Activated effector memory CD4-positive, alpha-beta T cell treated with Interleukin-2 at 50 U/mL for 16 hours (primary cell): ENCODE data around the gene PCBD2.
"Not testable (repeated sequence)": the region's sequence is repeated elsewhere in the genome, so short reads cannot be mapped to it uniquely, and the experiment has no call there.

Experiments
- DNase-seq: peaks from one replicate; pipeline ENCODE4 v3.0.0-alpha.2; 2020

Gene PCBD2

DNA sequence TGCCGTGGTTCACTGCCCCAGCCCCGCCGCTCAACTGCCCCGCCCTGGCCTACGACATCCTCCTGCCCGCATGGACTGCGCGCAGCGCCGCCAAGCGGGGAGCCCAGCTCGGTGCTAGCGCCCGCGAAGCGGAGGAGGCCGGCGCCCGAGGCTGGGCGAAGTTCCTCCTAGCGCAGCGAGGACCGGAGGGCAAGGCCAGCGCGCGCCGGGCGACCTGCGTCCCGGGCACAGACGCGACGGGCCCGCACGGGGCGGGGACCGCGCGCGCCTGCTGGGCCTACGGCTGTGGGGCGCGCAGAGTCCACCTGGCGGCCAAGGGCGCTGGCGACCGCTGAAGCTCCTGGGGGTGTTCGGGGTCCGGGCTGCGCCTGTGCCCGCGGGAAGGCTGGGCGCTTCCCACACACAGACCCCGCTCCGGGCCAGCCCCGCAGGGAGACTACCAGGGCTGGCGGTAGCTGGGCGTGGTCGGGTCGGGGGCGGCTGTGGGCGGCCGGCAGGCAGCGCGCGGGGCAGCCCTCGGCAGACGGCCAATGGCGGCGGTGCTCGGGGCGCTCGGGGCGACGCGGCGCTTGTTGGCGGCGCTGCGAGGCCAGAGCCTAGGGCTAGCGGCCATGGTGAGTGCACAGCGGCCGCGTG, at the start of gene PCBD2:
Gene PCBD2, plus strand, starts transcription at position 522 of the 636 bp plus-strand sequence. Its CDS starts 9 bp downstream, at position 531.
- DNase-seq, result peak; percentile 91

- DNase-seq, result not testable (repeated sequence)
These were observed 48.5 kb upstream of the PCBD2 start for GRCh38 chr5:134856465-134856864.

DNA sequence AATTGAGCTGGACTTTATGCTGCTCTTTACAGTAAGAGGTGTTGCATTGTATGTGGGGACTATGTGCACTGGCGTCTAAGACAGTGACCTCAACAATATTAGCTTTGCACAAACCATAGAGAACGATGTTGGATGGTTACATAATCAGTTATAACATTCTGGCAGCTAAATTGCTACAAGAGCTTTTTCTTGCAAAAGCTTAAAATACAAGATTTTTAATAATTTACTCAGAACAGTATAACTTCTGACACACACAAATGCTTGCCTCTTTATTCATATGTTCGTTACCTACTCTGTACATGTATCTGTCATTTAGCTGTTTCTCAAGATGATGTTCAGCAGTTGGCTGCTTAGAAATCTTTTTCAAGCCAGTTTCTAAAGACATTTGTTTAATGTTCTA, 47.5 kb upstream of the PCBD2 start:
- no peak for DNase-seq

GRCh38 chr5:134864707-134865106, 40.2 kb upstream of the PCBD2 start:
- DNase-seq, result no peak

GRCh38 chr5:134873494-134873893, 31.4 kb upstream of the PCBD2 start:
- DNase-seq, result no peak

DNA sequence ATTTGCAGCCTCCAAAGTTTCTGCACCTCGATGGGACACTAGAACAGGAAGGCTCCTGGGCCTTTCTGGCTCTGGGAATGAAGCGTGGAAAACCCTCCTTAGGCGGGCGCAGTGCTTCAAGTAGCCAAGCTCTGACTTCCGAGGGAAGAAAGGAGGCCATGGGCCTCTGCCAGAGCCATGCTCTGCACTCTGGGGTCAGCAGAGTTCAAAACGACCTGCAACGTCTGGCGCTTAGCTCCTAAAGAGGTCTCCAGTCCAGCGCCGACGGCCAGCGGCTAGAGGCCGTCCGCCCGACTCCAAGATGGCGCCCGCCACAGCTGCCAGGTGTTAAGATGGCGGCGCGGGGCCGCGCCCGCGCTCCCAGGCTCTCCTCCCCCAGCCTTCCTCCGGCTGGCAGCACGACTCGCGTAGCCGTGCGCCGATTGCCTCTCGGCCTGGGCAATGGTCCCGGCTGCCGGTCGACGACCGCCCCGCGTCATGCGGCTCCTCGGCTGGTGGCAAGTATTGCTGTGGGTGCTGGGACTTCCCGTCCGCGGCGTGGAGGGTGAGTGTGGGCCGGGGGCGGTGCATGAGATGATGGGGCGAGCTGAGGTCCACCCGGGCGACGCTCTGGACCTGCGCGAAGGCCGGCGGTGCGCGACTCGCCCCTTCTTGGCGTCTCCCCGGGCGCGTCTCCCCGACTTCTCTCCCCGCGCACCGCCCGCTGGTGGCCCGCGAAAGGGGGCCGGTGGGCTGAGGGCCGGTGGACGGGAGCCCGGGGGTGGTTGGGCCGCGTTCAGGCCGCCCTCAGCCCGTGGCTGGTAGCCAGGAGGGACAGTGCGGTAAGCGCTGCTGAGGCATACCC, 30.7 kb upstream of the PCBD2 start, which contains the start of gene TXNDC15:
Gene TXNDC15, plus strand, starts transcription at position 385 of the 844 bp plus-strand sequence. Its CDS starts 57 bp downstream, at position 442.
- peak; percentile 78 for DNase-seq

DNA sequence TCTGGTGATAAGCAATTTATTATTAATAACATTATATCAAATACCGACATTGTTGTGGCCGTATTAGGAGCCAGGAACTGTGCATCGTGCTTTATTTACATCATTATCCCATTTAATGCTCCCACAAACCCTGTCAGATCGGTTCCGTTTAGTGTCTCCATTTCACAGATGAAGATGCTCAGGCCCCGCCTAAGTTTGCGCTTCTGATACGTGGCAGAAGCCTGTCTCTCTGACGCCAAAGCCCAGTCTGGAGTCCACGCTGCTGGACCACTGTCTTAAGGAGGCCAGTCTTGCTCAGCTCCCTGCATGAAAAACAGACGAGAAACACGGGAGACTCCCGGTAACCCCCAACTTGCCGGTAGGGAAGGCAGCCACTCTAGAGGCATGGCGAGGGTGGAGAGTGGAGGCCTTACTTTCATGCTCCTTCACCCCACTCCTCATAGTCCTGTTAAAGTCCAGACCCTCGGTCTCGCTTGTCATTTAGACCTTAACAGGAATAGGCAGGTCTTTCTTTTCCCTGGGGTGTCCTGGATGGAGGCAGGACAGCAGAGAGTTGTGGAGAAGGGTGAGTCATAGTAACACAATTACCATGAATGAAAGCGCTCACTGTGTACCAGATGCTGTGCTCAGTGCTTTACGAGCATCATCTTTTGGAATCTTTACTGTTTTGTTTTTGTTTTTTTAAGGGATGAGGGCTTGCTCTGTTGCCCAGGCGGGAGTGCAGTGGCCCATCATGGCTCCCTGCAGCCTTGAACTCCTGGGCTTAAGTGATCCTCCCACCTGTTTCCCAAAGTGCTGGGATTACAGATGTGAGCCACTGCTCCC, 29.9 kb upstream of the PCBD2 start:
- peak; percentile 15 for DNase-seq

GRCh38 chr5:134877159-134877558, 27.8 kb upstream of the PCBD2 start:
- no peak for DNase-seq

GRCh38 chr5:134878403-134878802, 26.5 kb upstream of the PCBD2 start:
- no peak for DNase-seq

- DNase-seq, result no peak
These were observed 25.5 kb upstream of the PCBD2 start for GRCh38 chr5:134879456-134879855.

- DNase-seq, result not testable (repeated sequence)
These were observed 24.0 kb upstream of the PCBD2 start for GRCh38 chr5:134880937-134881336.

DNA sequence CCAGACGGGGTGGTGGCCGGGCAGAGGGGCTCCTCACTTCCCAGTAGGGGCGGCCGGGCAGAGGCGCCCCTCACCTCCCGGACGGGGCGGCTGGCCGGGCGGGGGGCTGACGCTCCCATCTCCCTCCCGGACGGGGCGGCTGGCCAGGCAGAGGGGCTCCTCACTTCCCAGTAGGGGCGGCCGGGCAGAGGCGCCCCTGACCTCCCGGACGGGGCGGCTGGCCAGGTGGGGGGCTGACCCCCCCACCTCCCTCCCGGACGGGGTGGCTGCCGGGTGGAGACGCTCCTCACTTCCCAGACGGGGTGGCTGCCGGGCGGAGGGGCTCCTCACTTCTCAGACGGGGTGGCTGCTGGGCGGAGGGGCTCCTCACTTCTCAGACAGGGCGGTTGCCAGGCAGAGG, 23.2 kb upstream of the PCBD2 start:
- not testable (repeated sequence) for DNase-seq

DNA sequence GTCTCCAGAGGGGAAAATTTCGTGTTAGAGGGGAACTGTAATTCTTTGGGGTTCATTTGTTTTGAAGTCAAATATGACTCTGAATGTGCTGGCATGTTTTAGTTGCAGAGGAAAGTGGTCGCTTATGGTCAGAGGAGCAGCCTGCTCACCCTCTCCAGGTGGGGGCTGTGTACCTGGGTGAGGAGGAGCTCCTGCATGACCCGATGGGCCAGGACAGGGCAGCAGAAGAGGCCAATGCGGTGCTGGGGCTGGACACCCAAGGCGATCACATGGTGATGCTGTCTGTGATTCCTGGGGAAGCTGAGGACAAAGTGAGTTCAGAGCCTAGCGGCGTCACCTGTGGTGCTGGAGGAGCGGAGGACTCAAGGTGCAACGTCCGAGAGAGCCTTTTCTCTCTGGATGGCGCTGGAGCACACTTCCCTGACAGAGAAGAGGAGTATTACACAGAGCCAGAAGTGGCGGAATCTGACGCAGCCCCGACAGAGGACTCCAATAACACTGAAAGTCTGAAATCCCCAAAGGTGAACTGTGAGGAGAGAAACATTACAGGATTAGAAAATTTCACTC, 17.3 kb upstream of the PCBD2 start:
- DNase-seq, result no peak

DNA sequence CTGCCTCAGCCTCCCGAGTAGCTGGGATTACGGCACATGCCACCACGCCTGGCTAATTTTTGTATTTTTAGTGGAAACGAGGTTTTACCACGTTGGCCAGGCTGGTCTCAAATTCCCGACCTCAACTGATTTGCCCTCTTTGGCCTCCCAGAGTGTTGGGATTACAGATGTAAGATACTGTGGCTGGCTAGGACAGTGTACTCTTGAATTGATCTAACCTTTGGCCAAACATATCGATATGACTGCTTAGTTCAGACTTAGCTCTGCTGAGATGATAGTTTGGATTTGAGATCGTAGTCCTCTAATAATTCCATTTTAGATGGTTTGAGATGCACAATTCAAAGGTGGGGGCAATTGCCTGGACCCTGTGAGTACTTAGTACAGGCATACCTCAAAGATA, 15.6 kb upstream of the PCBD2 start:
- no peak for DNase-seq

DNA sequence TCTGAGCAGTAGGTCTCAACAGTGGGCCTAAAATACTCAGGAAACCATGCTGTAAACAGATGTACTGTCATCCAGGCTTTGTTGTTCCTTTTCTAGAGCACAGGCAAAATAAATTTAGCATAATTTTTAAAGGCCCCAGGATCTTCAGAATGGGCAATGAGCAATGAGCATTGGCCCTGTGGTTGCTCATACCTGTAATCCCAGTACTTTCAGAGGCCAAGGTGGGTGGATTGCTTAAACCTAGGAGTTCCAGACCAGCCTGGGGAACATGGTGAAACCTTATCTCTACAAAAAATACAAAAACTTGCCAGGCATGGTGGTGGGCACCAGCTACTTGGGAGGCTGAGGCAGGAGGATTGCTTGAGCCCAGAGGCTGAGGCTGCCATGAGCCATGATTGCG, 13.5 kb upstream of the PCBD2 start:
- no peak for DNase-seq

DNA sequence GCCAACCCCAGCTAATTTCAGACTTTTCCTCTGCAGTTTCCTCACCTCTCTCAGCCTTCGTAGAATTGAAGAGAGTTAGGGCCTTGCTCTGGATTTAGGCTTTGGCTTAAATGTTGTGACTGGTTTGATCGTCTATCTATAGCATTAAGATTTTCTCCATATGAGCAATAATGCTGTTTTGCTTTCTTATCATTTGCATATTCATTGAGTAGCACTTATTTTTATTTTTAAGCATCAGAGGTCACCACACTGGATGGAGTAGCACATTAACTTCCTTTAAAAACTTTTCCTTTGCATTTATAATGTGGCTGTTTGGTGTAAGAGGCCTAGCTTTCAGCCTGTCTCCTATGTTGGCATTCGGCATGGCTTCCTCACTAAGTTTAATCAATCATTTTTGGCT, 12.6 kb upstream of the PCBD2 start:
- DNase-seq, result no peak

DNA sequence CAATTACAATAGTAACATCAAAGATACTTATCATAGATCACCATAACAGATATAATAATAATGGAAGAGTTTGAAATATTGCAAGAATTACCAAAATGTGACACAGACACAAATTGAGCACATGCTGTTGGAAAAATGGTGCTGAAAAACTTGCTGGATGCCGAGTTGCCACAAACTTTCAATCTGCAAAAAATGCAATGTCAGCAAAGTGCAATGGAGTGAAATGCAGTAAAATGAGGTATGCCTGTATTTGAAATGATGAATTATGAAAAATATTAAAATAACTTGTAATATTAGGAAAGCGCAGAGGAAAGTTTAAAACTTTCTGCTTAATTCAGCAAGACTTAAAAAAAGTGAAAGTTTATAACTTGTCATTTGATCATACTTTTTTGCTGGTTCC, 12.0 kb upstream of the PCBD2 start:
- DNase-seq, result no peak

- no peak for DNase-seq
These were observed 11.0 kb upstream of the PCBD2 start for GRCh38 chr5:134893748-134894505.

GRCh38 chr5:134902071-134902801, 2.7 kb upstream of the PCBD2 start:
- DNase-seq, result no peak

DNA sequence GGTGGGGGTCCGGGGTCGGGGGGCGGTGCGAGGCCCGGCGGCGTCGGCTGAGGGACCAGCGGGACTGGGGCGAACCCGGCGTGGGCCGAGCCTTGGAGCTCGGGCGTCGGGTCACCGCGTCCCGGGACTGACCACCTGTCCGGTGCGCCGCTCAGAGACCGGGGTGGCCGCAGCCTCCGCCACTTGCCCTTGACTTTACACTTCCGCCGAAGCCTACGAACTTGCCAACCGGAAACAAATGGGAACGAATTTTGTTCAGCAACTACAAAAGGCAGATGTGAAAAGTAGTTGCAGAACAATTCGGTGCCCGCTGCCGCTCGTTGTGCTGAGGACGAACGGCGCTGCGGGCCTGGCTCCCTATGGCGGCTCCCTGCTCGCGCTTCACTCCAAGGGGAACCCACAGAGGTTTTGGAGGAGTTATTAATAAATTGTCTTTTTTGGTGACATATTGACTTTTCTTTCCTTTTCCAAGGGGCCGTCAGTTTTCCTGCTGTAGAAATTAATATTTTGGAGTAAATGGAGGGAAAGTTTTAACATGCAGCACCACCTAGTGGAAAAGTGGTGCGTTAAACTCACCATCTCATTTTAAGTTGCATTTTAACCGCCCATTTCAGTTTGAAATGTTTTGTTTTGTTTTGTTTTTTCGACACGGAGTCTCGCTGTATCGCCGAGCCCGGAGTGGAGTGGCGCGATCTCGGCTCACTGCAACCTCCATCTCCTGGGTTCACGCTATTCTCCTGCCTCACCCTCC, 490 bp downstream of the PCBD2 start:
- peak; percentile 57 for DNase-seq

- no peak for DNase-seq
These were observed 1.9 kb downstream of the PCBD2 start for GRCh38 chr5:134906811-134907210.
